SK-N-SH (cell line): ENCODE data around the gene CSRNP2. TPM values are rescaled to one million over a fixed set of nuclear protein-coding genes. Genes with fewer than 3 reads are reported as not detected.
A peak's percentile ranks its signal among the peaks of the same experiment; 100 is the strongest.

ENCODE experiments used
- CTCF ChIA-PET: fragments of 300-600, 350-600 bp; formaldehyde crosslinking; extraction: SDS; loops from one replicate; lab custom pipeline; 2021; lab: Yijun Ruan, JAX
- POLR2A ChIA-PET: fragments of 350-600 bp; sonication (Branson Sonifier 250); formaldehyde crosslinking; extraction: SDS; loops from one replicate; lab custom pipeline; 2020; ENCODE audit warnings: antibody characterized with exemption, inconsistent platforms; lab: Yijun Ruan, JAX
- DNase-seq: peaks from one replicate; pipeline ENCODE4 v3.0.0; 2012
- H2AFZ ChIP-seq: fragments of 200-600 bp; sonication (generic); 2 replicates; pipeline ENCODE4 v1.8.1; 2016; ENCODE audit warnings: antibody characterized with exemption, mild to moderate bottlenecking, low read depth
- H3F3A ChIP-seq: fragments of 200-600 bp; sonication (generic); replicated peaks from 2 replicates; pipeline ENCODE3; 2016; ENCODE audit warnings: antibody characterized with exemption, mild to moderate bottlenecking; ENCODE audit not compliant: insufficient read depth
- H3K27ac ChIP-seq, 2 experiments: fragments of 200-500 bp in 1 of 2; fragments of 200-600 bp in 1 of 2; sonication (Bioruptor generic) in 1 of 2; sonication (generic), shearing (Covaris generic) in 1 of 2; 2 replicates each; pipeline versions ENCODE4 v1.5.1 to v1.6.1; 2014 to 2016; ENCODE audit warnings: low read depth in 2 of 2, inconsistent platforms in 1 of 2, low read length in 1 of 2, mild to moderate bottlenecking in 1 of 2, mixed read lengths in 1 of 2
- H3K27me3 ChIP-seq: fragments of 200-600 bp; sonication (generic), shearing (Covaris generic); 2 replicates; pipeline ENCODE4 v1.6.1; 2016; ENCODE audit warnings: mixed run types; ENCODE audit not compliant: insufficient read depth
- H3K36me3 ChIP-seq, 2 experiments: fragments of 200-500 bp in 1 of 2; fragments of 200-600 bp in 1 of 2; sonication (Bioruptor generic) in 1 of 2; sonication (generic) in 1 of 2; replicated peaks in 1 of 2; 2 replicates each; pipeline versions ENCODE3 to v1.5.1; 2014 to 2016; ENCODE audit warnings: low read length in 1 of 2, mild to moderate bottlenecking in 1 of 2; ENCODE audit not compliant: insufficient read depth in 2 of 2, control insufficient read depth in 1 of 2
- H3K4me1 ChIP-seq, 2 experiments: fragments of 200-500 bp in 1 of 2; fragments of 200-600 bp in 1 of 2; sonication (Bioruptor generic) in 1 of 2; sonication (generic), shearing (Covaris generic) in 1 of 2; 2 replicates each; pipeline versions ENCODE4 v1.5.1 to v1.6.1; 2014 to 2016; ENCODE audit warnings: low read depth in 1 of 2, low read length in 1 of 2, mixed run types in 1 of 2; ENCODE audit not compliant: insufficient read depth in 2 of 2, control insufficient read depth in 1 of 2
- H3K4me2 ChIP-seq: fragments of 200-600 bp; sonication (generic), shearing (Covaris generic); 2 replicates; pipeline ENCODE4 v1.6.1; 2017; ENCODE audit warnings: mixed run types
- H3K4me3 ChIP-seq, 2 experiments: fragments of 200-500 bp in 1 of 2; fragments of 200-600 bp in 1 of 2; sonication (Bioruptor generic) in 1 of 2; sonication (generic), shearing (Covaris generic) in 1 of 2; 2 replicates each; pipeline versions ENCODE4 v1.5.1 to v1.8.1; 2014 to 2016; ENCODE audit warnings: low read depth in 2 of 2, inconsistent platforms in 1 of 2, low read length in 1 of 2, mild to moderate bottlenecking in 1 of 2, mixed read lengths in 1 of 2, moderate library complexity in 1 of 2
- H3K79me2 ChIP-seq: fragments of 200-600 bp; sonication (generic); 2 replicates; pipeline ENCODE4 v1.8.1; 2017; ENCODE audit warnings: mild to moderate bottlenecking; ENCODE audit not compliant: insufficient read depth
- H3K9ac ChIP-seq: fragments of 200-600 bp; sonication (generic); 2 replicates; pipeline ENCODE4 v1.6.1; 2017; ENCODE audit warnings: mixed run types
- H3K9me2 ChIP-seq: fragments of 200-600 bp; sonication (generic); 2 replicates; pipeline ENCODE4 v1.6.1; 2017; ENCODE audit warnings: mixed run types
- H3K9me3 ChIP-seq: fragments of 200-600 bp; sonication (generic); 2 replicates; pipeline ENCODE4 v1.6.1; 2017; ENCODE audit warnings: mixed run types, mild to moderate bottlenecking, moderate library complexity
- H4K20me1 ChIP-seq: fragments of 200-600 bp; sonication (generic); 2 replicates; pipeline ENCODE4 v1.6.1; 2017; ENCODE audit warnings: mild to moderate bottlenecking, mixed run types; ENCODE audit not compliant: insufficient read depth
- CTCF ChIP-seq: fragments of 200-600 bp; sonication (generic); IDR thresholded peaks from 2 replicates; pipeline ENCODE4 v1.6.1; 2017; ENCODE audit warnings: antibody characterized with exemption, mild to moderate bottlenecking, moderate library complexity
- EZH2phosphoT487 ChIP-seq: fragments of 200-600 bp; sonication (generic); IDR thresholded peaks from 2 replicates; pipeline ENCODE4 v1.6.1; 2017; ENCODE audit warnings: low read depth, mixed run types, mild to moderate bottlenecking, antibody characterized with exemption, moderate library complexity, borderline replicate concordance
- GABPA ChIP-seq: IDR thresholded peaks from 2 replicates; pipeline ENCODE4 v1.4.0; 2012; ENCODE audit warnings: low read depth, mild to moderate bottlenecking
- MAX ChIP-seq: IDR thresholded peaks from 2 replicates; pipeline ENCODE4 v1.4.0; 2012; ENCODE audit warnings: low read depth
- MXI1 ChIP-seq: IDR thresholded peaks from 2 replicates; pipeline ENCODE4 v1.6.1; 2012; ENCODE audit warnings: mild to moderate bottlenecking, low read depth, low read length, improper control_type of control experiment
- NFIC ChIP-seq: IDR thresholded peaks from 2 replicates; pipeline ENCODE4 v1.4.0; 2012; ENCODE audit warnings: borderline replicate concordance
- POLR2AphosphoS5 ChIP-seq: IDR thresholded peaks from 2 replicates; pipeline ENCODE4 v1.6.1; 2012; ENCODE audit warnings: low read depth, low read length
- RCOR1 ChIP-seq: fragments of 150-350 bp; IDR thresholded peaks from 2 replicates; pipeline ENCODE4 v1.6.1; 2017; ENCODE audit warnings: antibody characterized with exemption, low read length
- ZBTB33 ChIP-seq: IDR thresholded peaks from 2 replicates; pipeline ENCODE4 v1.4.0; 2012; ENCODE audit warnings: low read depth, borderline replicate concordance
- WGBS: methylation state at CpG from one replicate; pipeline ENCODE4 v1.1.6; 2017; ENCODE audit warnings: low lambda C conversion rate; 5-methylcytosine and 5-hydroxymethylcytosine counted together
- polyA plus RNA-seq, 3 experiments: library from polyadenylated mRNA; depleted of rRNA; stranded (reverse); fragments of >200 nt; gene quantifications; 2 replicates each; pipeline ENCODE4 v1.2.3, GENCODE V29; 2012
- TF ChIP-seq, protein P1 (sequence below): IDR thresholded peaks from 2 replicates; pipeline ENCODE4; 2012
- TF ChIP-seq, protein P2 (sequence below): fragments of 150-350 bp; IDR thresholded peaks from 2 replicates; pipeline ENCODE4 v1.6.1; 2016; ENCODE audit warnings: mild to moderate bottlenecking, low read depth, low read length

Gene CSRNP2
- polyA plus RNA-seq, 1 of the 3 experiments (the other 2 are of a cell fraction), result 18.7 TPM

GRCh38 chr12:51082561-51083125 is 753 bp downstream of the CSRNP2 start:
- no peak for DNase-seq
- Histone ChIP-seq H3K9ac (peak overlapping the region; percentile 98), H3K4me1 (peaks cover 10 to 11% of the 10 kb centered on the region in 2 experiments; a peak in 3 of 4 replicates), H4K20me1 (peaks cover 38% of the 10 kb centered on the region), H3K27ac (peak overlapping the region; percentile 86 to 90), H3K79me2 (peaks cover 55% of the 10 kb centered on the region), H3K4me3 (peak overlapping the region; percentile 83 to 97)
- CTCF ChIA-PET, result no interaction called here
- TF ChIP-seq CTCF, result no peak
- TF ChIP-seq GABPA, result no peak
- no peak for TF ChIP-seq EZH2phosphoT487
- no peak for TF ChIP-seq RCOR1
- TF ChIP-seq NFIC, result no peak
- peak; percentile 60 for TF ChIP-seq MAX
- peak; percentile 22; the same call in 1 of the 2 replicates for TF ChIP-seq POLR2AphosphoS5
- TF ChIP-seq, protein P1, sequence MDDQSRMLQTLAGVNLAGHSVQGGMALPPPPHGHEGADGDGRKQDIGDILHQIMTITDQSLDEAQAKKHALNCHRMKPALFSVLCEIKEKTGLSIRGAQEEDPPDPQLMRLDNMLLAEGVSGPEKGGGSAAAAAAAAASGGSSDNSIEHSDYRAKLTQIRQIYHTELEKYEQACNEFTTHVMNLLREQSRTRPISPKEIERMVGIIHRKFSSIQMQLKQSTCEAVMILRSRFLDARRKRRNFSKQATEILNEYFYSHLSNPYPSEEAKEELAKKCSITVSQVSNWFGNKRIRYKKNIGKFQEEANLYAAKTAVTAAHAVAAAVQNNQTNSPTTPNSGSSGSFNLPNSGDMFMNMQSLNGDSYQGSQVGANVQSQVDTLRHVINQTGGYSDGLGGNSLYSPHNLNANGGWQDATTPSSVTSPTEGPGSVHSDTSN, result no peak
- no peak for TF ChIP-seq ZBTB33
- peak; percentile 33; the same call in 1 of the 2 replicates for TF ChIP-seq MXI1
- TF ChIP-seq, protein P2, sequence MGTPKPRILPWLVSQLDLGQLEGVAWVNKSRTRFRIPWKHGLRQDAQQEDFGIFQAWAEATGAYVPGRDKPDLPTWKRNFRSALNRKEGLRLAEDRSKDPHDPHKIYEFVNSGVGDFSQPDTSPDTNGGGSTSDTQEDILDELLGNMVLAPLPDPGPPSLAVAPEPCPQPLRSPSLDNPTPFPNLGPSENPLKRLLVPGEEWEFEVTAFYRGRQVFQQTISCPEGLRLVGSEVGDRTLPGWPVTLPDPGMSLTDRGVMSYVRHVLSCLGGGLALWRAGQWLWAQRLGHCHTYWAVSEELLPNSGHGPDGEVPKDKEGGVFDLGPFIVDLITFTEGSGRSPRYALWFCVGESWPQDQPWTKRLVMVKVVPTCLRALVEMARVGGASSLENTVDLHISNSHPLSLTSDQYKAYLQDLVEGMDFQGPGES, result no peak
- TF ChIP-seq, all 33 proteins: peak for 3
- peak overlapping the region; percentile 75 for H3K4me2 ChIP-seq
- no peaks in the 10 kb centered on the region for H3K9me3 ChIP-seq
- no peaks in the 10 kb centered on the region for H3K27me3 ChIP-seq
- WGBS, result 2% methylated on average over 18 of the region's 18 CpGs
- POLR2A ChIA-PET, result interaction anchor here (0.7 to 2.7 kb wide), 12 partner anchors 8 to 318 kb away, joined by 3 to 16 read pairs (median 4); partner anchors contain the start of genes DAZAP2, LETMD1, POU6F1 and SLC11A2
- H3K9me2 ChIP-seq, result no peaks in the 10 kb centered on the region
- H3F3A ChIP-seq, result no peaks in the 10 kb centered on the region
- peak overlapping the region; percentile 61; the same call in 1 of the 2 replicates for H2AFZ ChIP-seq
- H3K36me3 ChIP-seq, result no peaks in the 10 kb centered on the region
